Activated CD8-positive, alpha-beta T cell treated with anti-CD3 and anti-CD28 coated beads for 36 hours (primary cell): ENCODE data around the gene ZNRF3. TPM values are rescaled to one million over a fixed set of nuclear protein-coding genes. Genes with fewer than 3 reads are reported as not detected.

Source experiments
- ATAC-seq: fragments of 200-7000 bp; cut with Tn5 transposase; one replicate; pipeline ENCODE4 v1.10.0; 2021; ENCODE audit warnings: mild to moderate bottlenecking, moderate library complexity
- CTCF ChIA-PET: fragments of 350-600 bp; sonication (Branson Sonifier 250); formaldehyde crosslinking; loops from one replicate; lab custom pipeline; 2021; ENCODE audit warnings: antibody characterized with exemption; lab: Charles Lee
- POLR2A ChIA-PET: fragments of 350-600 bp; sonication (Branson Sonifier 250); formaldehyde crosslinking; loops from one replicate; lab custom pipeline; 2021; ENCODE audit warnings: antibody characterized with exemption; lab: Charles Lee
- DNase-seq: peaks from one replicate; pipeline ENCODE4 v3.0.0-alpha.2; 2020
- H3K27ac Mint-ChIP-seq: one replicate; pipeline ENCODE4 v1.8.0; 2021; ENCODE audit warnings: mild to moderate bottlenecking, mixed read lengths
- H3K27me3 Mint-ChIP-seq: one replicate; pipeline ENCODE4 v1.8.0; 2021; ENCODE audit warnings: mixed read lengths
- H3K36me3 Mint-ChIP-seq: one replicate; pipeline ENCODE4 v1.8.0; 2021; ENCODE audit warnings: low read depth, mixed read lengths
- H3K4me1 Mint-ChIP-seq: one replicate; pipeline ENCODE4 v1.8.0; 2021; ENCODE audit warnings: low read depth, mixed read lengths
- H3K4me3 Mint-ChIP-seq: one replicate; pipeline ENCODE4 v1.8.0; 2021; ENCODE audit warnings: mild to moderate bottlenecking, moderate library complexity, mixed read lengths
- H3K9me3 Mint-ChIP-seq: one replicate; pipeline ENCODE4 v1.8.0; 2021; ENCODE audit warnings: mixed read lengths
- CTCF ChIP-seq: fragments of 200-600 bp; IDR thresholded peaks from one replicate; pipeline ENCODE4 v1.8.0; 2022; ENCODE audit warnings: antibody characterized with exemption, mild to moderate bottlenecking
- intact Hi-C: fragments of 100-400 bp; cut with micrococcal nuclease; formaldehyde crosslinking; loops from one replicate; pipeline ENCODE4 v1.10.0; 2022
- total RNA-seq, 2 experiments: library from RNA; stranded (reverse); gene quantifications; one replicate each; pipeline ENCODE4 v1.2.3, GENCODE V29; 2021

Gene ZNRF3
- total RNA-seq, 2 experiments from 2014 or later: 2.0 to 2.5 TPM

GRCh38 chr22:29096736-29097669 is 213.6 kb downstream of the ZNRF3 start:
- Mint-ChIP-seq H3K27me3 (peaks cover 2% of the 10 kb centered on the region), H3K9me3 (no peaks in the 10 kb centered on the region), H3K27ac (no peak overlapping the region), H3K36me3 (no peaks in the 10 kb centered on the region), H3K4me1 (no peaks in the 10 kb centered on the region), H3K4me3 (no peak overlapping the region)
- CTCF ChIA-PET: interaction anchor here (3.3 kb wide), 1 partner anchor 149 kb away, joined by 10 read pairs; no protein-coding TSS in a partner anchor
- DNase-seq: no peak
- ATAC-seq: no peak
- intact Hi-C loops: no loop called here
- TF ChIP-seq CTCF: no peak
- POLR2A ChIA-PET: no interaction called here

GRCh38 chr22:29098296-29098695 is 214.9 kb downstream of the ZNRF3 start:
- ChIA-PET POLR2A (no interaction called here), CTCF (no interaction called here)
- ATAC-seq (no peak), DNase-seq (no peak)
- intact Hi-C loops: no loop called here
- Mint-ChIP-seq H3K27me3 (peaks cover 1% of the 10 kb centered on the region), H3K4me3 (no peak overlapping the region), H3K4me1 (no peaks in the 10 kb centered on the region), H3K27ac (no peak overlapping the region), H3K36me3 (no peaks in the 10 kb centered on the region), H3K9me3 (no peaks in the 10 kb centered on the region)
- TF ChIP-seq CTCF: no peak

- CTCF ChIA-PET: interaction anchor here (0.9 to 2.0 kb wide), 3 partner anchors 11 to 144 kb away, joined by 3 to 5 read pairs (median 4); no protein-coding TSS in a partner anchor
Measured at GRCh38 chr22:29102300-29102699, 218.9 kb downstream of the ZNRF3 start.

GRCh38 chr22:29103121-29103520 is 219.7 kb downstream of the ZNRF3 start:
- TF ChIP-seq CTCF: no peak
- DNase-seq (no peak), ATAC-seq (no peak)
- ChIA-PET CTCF (interaction anchor here (1.6 kb wide), 1 partner anchor 62 kb away, joined by 4 read pairs; no protein-coding TSS in a partner anchor), POLR2A (no interaction called here)
- intact Hi-C loops: no loop called here
- no peak overlapping the region for H3K4me3 Mint-ChIP-seq
- H3K27me3 Mint-ChIP-seq: peaks cover 2% of the 10 kb centered on the region
- H3K36me3 Mint-ChIP-seq: no peaks in the 10 kb centered on the region
- no peak overlapping the region for H3K27ac Mint-ChIP-seq
- no peaks in the 10 kb centered on the region for H3K9me3 Mint-ChIP-seq
- no peaks in the 10 kb centered on the region for H3K4me1 Mint-ChIP-seq

More at GRCh38 chr22:29102300-29102699, 218.9 kb downstream of the ZNRF3 start:
- no peaks in the 10 kb centered on the region for H3K4me1 Mint-ChIP-seq
- POLR2A ChIA-PET: no interaction called here
- no peak for ATAC-seq
- intact Hi-C loops: no loop called here
- no peak for DNase-seq
- no peaks in the 10 kb centered on the region for H3K36me3 Mint-ChIP-seq
- H3K4me3 Mint-ChIP-seq: no peak overlapping the region
- no peak for TF ChIP-seq CTCF
- H3K27ac Mint-ChIP-seq: no peak overlapping the region
- H3K9me3 Mint-ChIP-seq: no peaks in the 10 kb centered on the region
- H3K27me3 Mint-ChIP-seq: peaks cover 1% of the 10 kb centered on the region

GRCh38 chr22:29105468-29105867 is 222.1 kb downstream of the ZNRF3 start:
- Mint-ChIP-seq H3K27ac (no peak overlapping the region), H3K4me3 (no peak overlapping the region), H3K9me3 (no peaks in the 10 kb centered on the region), H3K36me3 (no peaks in the 10 kb centered on the region), H3K27me3 (peaks cover 7% of the 10 kb centered on the region), H3K4me1 (no peaks in the 10 kb centered on the region)
- TF ChIP-seq CTCF: no peak
- ATAC-seq (no peak), DNase-seq (no peak)
- intact Hi-C loops: no loop called here
- CTCF ChIA-PET: interaction anchor here (0.6 kb wide), 1 partner anchor 35 kb away, joined by 4 read pairs; no protein-coding TSS in a partner anchor
- POLR2A ChIA-PET: no interaction called here
